Right lung (tissue), 5 donors: ENCODE results near the gene BBX. TPM values are rescaled to one million over a fixed set of nuclear protein-coding genes. Genes with fewer than 3 reads are reported as not detected.

Experiments
- DNase-seq, 2 donors: peaks; one replicate each; pipeline ENCODE4 v3.0.0-alpha.2; 2013
- polyA plus RNA-seq, 5 donors: library from polyadenylated mRNA; unstranded; fragments of 120-200 nt; gene quantifications; one replicate each; pipeline versions ENCODE4 v1.2.1 to v1.2.3, GENCODE V29; 2013; ENCODE audit warnings: inconsistent platforms in 1 of 5, low replicate concordance in 1 of 5; ENCODE audit not compliant: insufficient read length in 5 of 5, insufficient read depth in 1 of 5

Gene BBX
- polyA plus RNA-seq, 5 donors = 29.6 to 59.9 (median 58.1) TPM

- no peak for DNase-seq
Measured at GRCh38 chr3:107644631-107645030, 121.9 kb downstream of the BBX start.

- DNase-seq = no peak
Measured at GRCh38 chr3:107650788-107651187, 128.0 kb downstream of the BBX start.

GRCh38 chr3:107651782-107652181, 129.0 kb downstream of the BBX start:
- DNase-seq = no peak

- DNase-seq = no peak
Measured at GRCh38 chr3:107654218-107654617, 131.5 kb downstream of the BBX start.

- DNase-seq = no peak
Measured at GRCh38 chr3:107657971-107658370, 135.2 kb downstream of the BBX start.

GRCh38 chr3:107660306-107660976, 137.7 kb downstream of the BBX start:
- DNase-seq = peak in 1 of 2 donors; percentile 37

GRCh38 chr3:107661447-107662123, 138.8 kb downstream of the BBX start:
- peak in 1 of 2 donors; percentile 23 for DNase-seq

- DNase-seq = peak in 1 of 2 donors; percentile 47
Measured at GRCh38 chr3:107662124-107662507, 139.4 kb downstream of the BBX start.

GRCh38 chr3:107662586-107662985, 139.8 kb downstream of the BBX start:
- no peak for DNase-seq

GRCh38 chr3:107663266-107663665, 140.5 kb downstream of the BBX start:
- no peak for DNase-seq

GRCh38 chr3:107664614-107665013, 141.9 kb downstream of the BBX start:
- DNase-seq = no peak

- DNase-seq = no peak
Measured at GRCh38 chr3:107665351-107665750, 142.6 kb downstream of the BBX start.

- DNase-seq = no peak
Measured at GRCh38 chr3:107666853-107667252, 144.1 kb downstream of the BBX start.

- no peak for DNase-seq
Measured at GRCh38 chr3:107668416-107668815, 145.7 kb downstream of the BBX start.

- DNase-seq = no peak
Measured at GRCh38 chr3:107668963-107669362, 146.2 kb downstream of the BBX start.

- no peak for DNase-seq
Measured at GRCh38 chr3:107669669-107670068, 146.9 kb downstream of the BBX start.

- no peak for DNase-seq
Measured at GRCh38 chr3:107670986-107671385, 148.2 kb downstream of the BBX start.

GRCh38 chr3:107674371-107674770, 151.6 kb downstream of the BBX start:
- no peak for DNase-seq

GRCh38 chr3:107675233-107675900, 152.6 kb downstream of the BBX start:
- no peak for DNase-seq

GRCh38 chr3:107676469-107677309, 153.9 kb downstream of the BBX start:
- DNase-seq = no peak

GRCh38 chr3:107679921-107680320, 157.2 kb downstream of the BBX start:
- no peak for DNase-seq

- DNase-seq = no peak
Measured at GRCh38 chr3:107680698-107681097, 157.9 kb downstream of the BBX start.
